ENCODE results near the gene MAN2A2.
A peak's percentile ranks its signal among the peaks of the same experiment; 100 is the strongest.

MAN2A2 gene

GRCh38 chr15:90865702-90866101 lies 37.4 kb upstream of the MAN2A2 start:
- no peak for TF ChIP-seq JUND (IDR thresholded peaks at IDR 0.05; ENCODE audit: low read depth)
- in situ Hi-C loops (cut with HindIII; ENCODE audit: low pct_unique_long_range_greater_than_20kb, low sequenced_read_pairs), result no loop called here
- no peak for DNase-seq (ENCODE audit: low read depth in 1 of 2, low spot score in 1 of 2)

DNA sequence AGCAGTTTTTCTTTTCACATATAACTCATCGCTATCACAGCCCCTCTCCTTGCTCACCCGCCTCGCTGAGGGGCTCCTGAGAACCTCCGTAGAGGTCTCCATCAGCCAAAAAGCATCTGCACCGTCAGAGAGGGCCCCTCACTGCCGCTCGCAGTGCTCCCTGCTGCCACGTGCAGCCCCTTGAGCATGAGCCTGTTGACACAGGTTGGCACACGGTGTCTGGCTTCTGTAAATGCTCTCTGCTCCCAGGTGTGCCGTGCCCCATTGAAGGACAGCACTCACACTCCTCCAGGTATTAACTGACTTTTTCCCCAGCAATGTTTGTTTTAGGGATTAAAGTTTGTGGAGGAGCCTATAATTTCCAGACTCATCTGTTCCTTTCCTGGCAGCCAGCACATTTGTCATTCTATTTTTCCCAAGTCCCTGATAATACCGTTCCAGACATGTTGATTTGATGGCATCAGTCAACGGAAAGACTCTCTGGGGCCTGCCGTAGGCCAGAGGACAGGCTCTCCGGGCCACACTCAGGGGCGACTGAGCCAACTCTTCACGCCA lies 36.9 kb upstream of the MAN2A2 start:
- DNase-seq (ENCODE audit: low read depth in 1 of 2, low spot score in 1 of 2), result no peak
- TF ChIP-seq JUND (IDR thresholded peaks at IDR 0.05; ENCODE audit: low read depth), result no peak
- in situ Hi-C loops (cut with HindIII; ENCODE audit: low pct_unique_long_range_greater_than_20kb, low sequenced_read_pairs), result no loop called here

DNA sequence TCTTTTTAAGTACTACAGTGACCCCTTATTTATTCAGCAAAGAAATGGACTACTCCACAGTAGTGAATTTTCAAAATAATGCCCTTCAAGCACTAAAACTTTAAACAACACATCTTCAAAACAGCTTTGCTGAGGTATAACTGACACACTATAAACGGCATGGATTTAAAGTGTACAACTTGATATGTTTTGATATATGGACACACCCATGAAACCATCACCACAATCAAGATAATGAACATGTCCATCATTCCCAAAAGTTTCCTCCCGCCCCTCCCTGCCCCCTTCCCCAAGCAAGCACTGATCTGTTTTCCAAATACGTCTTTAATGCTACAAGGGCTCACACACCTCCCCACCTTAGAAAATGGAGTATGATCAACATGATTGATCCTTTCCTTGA lies 36.3 kb upstream of the MAN2A2 start:
- no peak for TF ChIP-seq JUND (IDR thresholded peaks at IDR 0.05; ENCODE audit: low read depth)
- in situ Hi-C loops (cut with HindIII; ENCODE audit: low pct_unique_long_range_greater_than_20kb, low sequenced_read_pairs), result no loop called here
- no peak for DNase-seq (ENCODE audit: low read depth in 1 of 2, low spot score in 1 of 2)

DNA sequence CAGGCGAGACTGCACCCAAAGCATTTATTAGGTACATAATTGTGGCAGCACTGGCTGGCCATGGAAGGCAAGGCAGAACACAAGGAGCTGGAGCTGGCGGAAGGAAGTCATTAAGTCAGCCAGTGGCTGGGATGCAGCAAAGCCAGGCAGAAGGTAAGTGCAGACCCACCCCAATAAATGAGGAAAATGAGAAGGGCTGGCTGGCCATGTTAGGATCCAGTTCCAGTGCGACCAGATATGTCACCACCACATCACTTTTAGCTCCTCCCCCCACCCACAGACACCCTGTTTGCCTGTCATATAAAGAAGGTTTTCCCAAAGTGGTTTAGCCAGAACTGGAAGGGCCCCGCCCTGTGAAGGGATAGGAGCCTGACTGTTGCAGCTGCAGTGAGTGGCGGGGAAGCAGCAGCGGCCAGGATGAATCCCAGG lies 34.8 kb upstream of the MAN2A2 start, which contains the start of gene FURIN:
TSS of gene FURIN (plus strand) at position 328 of the 429 bp plus-strand sequence. CDS start 7,153 bp downstream, outside the sequence.
- peak; percentile 21 to 87 for DNase-seq (ENCODE audit: low read depth in 1 of 2, low spot score in 1 of 2)
- in situ Hi-C loops (cut with HindIII; ENCODE audit: low pct_unique_long_range_greater_than_20kb, low sequenced_read_pairs), result no loop called here
- no peak for TF ChIP-seq JUND (IDR thresholded peaks at IDR 0.05; ENCODE audit: low read depth)

DNA sequence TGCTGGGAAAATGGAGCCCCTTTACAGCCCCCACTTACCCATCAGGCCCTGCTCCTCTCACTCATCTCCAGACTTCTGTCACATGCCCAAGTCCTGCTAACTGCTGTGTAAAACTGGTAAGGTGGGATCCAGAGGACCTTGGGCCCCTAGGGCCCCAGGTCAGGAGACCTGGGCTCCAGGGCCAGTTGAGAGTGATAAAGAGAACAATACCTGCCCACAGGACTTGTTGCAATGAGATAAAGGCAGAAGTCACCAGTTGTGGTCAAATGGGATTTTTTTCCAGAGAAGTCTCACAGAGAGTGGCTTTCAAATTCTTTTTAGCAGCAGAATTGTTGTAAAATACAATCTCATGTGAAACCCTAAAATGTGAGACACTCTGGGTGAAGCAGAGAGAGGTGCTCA lies 34.0 kb upstream of the MAN2A2 start:
- DNase-seq (ENCODE audit: low read depth in 1 of 2, low spot score in 1 of 2), result no peak

GRCh38 chr15:90869601-90870353 lies 33.3 kb upstream of the MAN2A2 start:
- DNase-seq (ENCODE audit: low read depth in 1 of 2, low spot score in 1 of 2), result no peak
- TF ChIP-seq JUND (IDR thresholded peaks at IDR 0.05; ENCODE audit: low read depth), result no peak
- in situ Hi-C loops (cut with HindIII; ENCODE audit: low pct_unique_long_range_greater_than_20kb, low sequenced_read_pairs), result no loop called here

More for the DNA sequence above, 34.0 kb upstream of the MAN2A2 start:
- no peak for TF ChIP-seq JUND (IDR thresholded peaks at IDR 0.05; ENCODE audit: low read depth)
- in situ Hi-C loops (cut with HindIII; ENCODE audit: low pct_unique_long_range_greater_than_20kb, low sequenced_read_pairs), result no loop called here

GRCh38 chr15:90870354-90871138 lies 32.6 kb upstream of the MAN2A2 start:
- TF ChIP-seq JUND (IDR thresholded peaks at IDR 0.05; ENCODE audit: low read depth), result no peak
- in situ Hi-C loops (cut with HindIII; ENCODE audit: low pct_unique_long_range_greater_than_20kb, low sequenced_read_pairs), result no loop called here
- no peak for DNase-seq (ENCODE audit: low read depth in 1 of 2, low spot score in 1 of 2)

DNA sequence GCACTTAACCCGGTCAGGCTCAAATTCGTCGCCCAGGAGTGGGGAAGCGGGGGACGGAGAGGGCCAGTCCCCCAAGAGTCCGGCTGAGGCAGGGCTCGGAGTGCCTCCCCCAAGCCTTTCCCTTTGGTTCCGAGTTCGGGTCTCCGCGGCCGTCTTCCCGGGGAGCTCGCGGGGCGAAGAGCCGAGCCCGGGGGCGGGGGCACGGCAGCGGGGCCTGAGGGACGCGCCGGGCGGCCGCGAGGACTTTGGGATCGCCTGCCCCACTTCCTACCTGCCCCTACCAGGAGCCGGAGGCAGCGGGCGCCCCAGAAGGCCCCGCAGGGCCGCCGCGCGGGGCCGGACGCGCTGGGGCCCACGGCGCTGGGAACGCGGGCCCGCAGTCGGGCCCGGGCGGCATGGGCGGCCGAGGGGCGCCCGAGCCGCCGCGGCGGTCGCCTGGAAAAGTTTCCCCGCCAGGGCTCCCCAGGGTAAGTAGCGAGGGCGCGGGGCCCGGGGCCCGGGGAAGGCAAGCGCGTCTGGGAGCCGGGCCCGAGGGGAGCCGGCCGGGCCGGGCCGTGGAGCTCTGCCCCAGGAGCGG lies 31.9 kb upstream of the MAN2A2 start:
- in situ Hi-C loops (cut with HindIII; ENCODE audit: low pct_unique_long_range_greater_than_20kb, low sequenced_read_pairs), result no loop called here

GRCh38 chr15:90871716-90872485 lies 31.2 kb upstream of the MAN2A2 start:
- in situ Hi-C loops (cut with HindIII; ENCODE audit: low pct_unique_long_range_greater_than_20kb, low sequenced_read_pairs), result no loop called here
- DNase-seq (ENCODE audit: low read depth in 1 of 2, low spot score in 1 of 2), result peak in 1 of 2 experiments; percentile 37
- TF ChIP-seq JUND (IDR thresholded peaks at IDR 0.05; ENCODE audit: low read depth), result no peak

More for the DNA sequence above, 31.9 kb upstream of the MAN2A2 start:
- DNase-seq (ENCODE audit: low read depth in 1 of 2, low spot score in 1 of 2), result peak; percentile 17 to 29
- no peak for TF ChIP-seq JUND (IDR thresholded peaks at IDR 0.05; ENCODE audit: low read depth)

- in situ Hi-C loops (cut with HindIII; ENCODE audit: low pct_unique_long_range_greater_than_20kb, low sequenced_read_pairs), result no loop called here
- TF ChIP-seq JUND (IDR thresholded peaks at IDR 0.05; ENCODE audit: low read depth), result no peak
- no peak for DNase-seq (ENCODE audit: low read depth in 1 of 2, low spot score in 1 of 2)
Observed at GRCh38 chr15:90872486-90873184, 30.5 kb upstream of the MAN2A2 start.

DNA sequence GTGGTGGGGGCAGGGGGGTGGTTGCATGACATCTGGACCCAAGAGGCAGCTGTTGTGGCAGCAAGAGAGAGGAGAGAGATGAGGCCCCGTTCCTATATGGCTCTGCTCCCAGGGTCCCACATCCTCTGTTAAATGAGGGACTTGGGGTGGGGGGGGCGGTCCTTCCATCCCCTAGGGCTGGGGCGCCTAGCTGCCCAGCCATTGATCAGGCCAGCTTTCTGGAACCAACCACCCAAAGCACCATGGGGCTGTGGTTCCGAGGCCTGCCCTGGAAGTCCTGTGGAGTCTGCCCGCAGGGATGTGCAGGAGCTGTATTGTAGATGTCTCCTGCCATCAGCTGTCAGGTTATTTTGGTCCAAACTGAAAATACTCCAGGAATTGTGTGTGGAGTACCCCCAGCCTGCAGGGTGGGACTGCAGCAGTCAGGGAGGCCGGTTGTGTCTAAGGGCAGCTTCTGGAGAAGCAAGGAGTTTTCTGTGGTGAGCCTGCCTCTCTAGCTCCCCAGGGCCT lies 29.6 kb upstream of the MAN2A2 start:
- no peak for DNase-seq (ENCODE audit: low read depth in 1 of 2, low spot score in 1 of 2)
- no peak for TF ChIP-seq JUND (IDR thresholded peaks at IDR 0.05; ENCODE audit: low read depth)
- in situ Hi-C loops (cut with HindIII; ENCODE audit: low pct_unique_long_range_greater_than_20kb, low sequenced_read_pairs), result no loop called here

Data from T47D (cell line).